HL-60 (cell line): ENCODE results near the gene YIF1A.

ENCODE experiments used
- DNase-seq, 2 experiments: peaks; one replicate each; pipeline ENCODE4 v3.0.0-alpha.2; 2010 to 2020; ENCODE audit warnings: low read depth in 1 of 2, low spot score in 1 of 2
- H3K27ac ChIP-seq: fragments of 250-450 bp; sonication (Bioruptor Pico); replicated peaks from 2 replicates; pipeline ENCODE4 v1.5.1; 2020; ENCODE audit warnings: mild to moderate bottlenecking, moderate library complexity
- H3K27me3 ChIP-seq: fragments of 250-450 bp; sonication (Bioruptor Pico); 2 replicates; pipeline ENCODE4 v1.5.1; 2021; ENCODE audit warnings: mild to moderate bottlenecking, moderate library complexity; ENCODE audit not compliant: insufficient read depth, poor library complexity, severe bottlenecking
- H3K4me3 ChIP-seq: replicated peaks from 2 replicates; pipeline ENCODE4 v1.5.1; 2011; ENCODE audit warnings: mild to moderate bottlenecking, control low read depth, low read length; ENCODE audit not compliant: insufficient read depth
- CTCF ChIP-seq: IDR thresholded peaks from one replicate; pipeline ENCODE4 v1.5.1; 2011; ENCODE audit warnings: low read length, control low read depth, inconsistent platforms; ENCODE audit not compliant: insufficient read depth
- GABPA ChIP-seq: IDR thresholded peaks from 2 replicates; pipeline ENCODE4 v1.6.1; 2012; ENCODE audit warnings: low read depth
- POLR2AphosphoS5 ChIP-seq: IDR thresholded peaks from 2 replicates; pipeline ENCODE4 v1.6.1; 2012; ENCODE audit warnings: low read depth
- REST ChIP-seq: IDR thresholded peaks from 2 replicates; pipeline ENCODE4 v1.6.1; 2012; ENCODE audit warnings: low read depth; ENCODE audit not compliant: insufficient replicate concordance
- SPI1 ChIP-seq: IDR thresholded peaks from 2 replicates; pipeline ENCODE4 v1.6.1; 2012; ENCODE audit warnings: low read depth, mild to moderate bottlenecking, borderline replicate concordance

YIF1A gene

GRCh38 chr11:66313321-66314185 is 24.6 kb upstream of the YIF1A start:
- DNase-seq: no peak
- Histone ChIP-seq H3K27me3 (no peaks in the 10 kb centered on the region), H3K4me3 (no peak overlapping the region; the same call in 1 of the 2 replicates), H3K27ac (peak overlapping the region; percentile 22; the same call in 1 of the 2 replicates)
- no peak for TF ChIP-seq REST
- no peak for TF ChIP-seq GABPA
- no peak for TF ChIP-seq POLR2AphosphoS5
- TF ChIP-seq SPI1: no peak
- TF ChIP-seq CTCF: no peak

- TF ChIP-seq CTCF (no peak), GABPA (no peak), SPI1 (no peak), REST (no peak), POLR2AphosphoS5 (no peak)
- peak overlapping the region; percentile 46 for H3K27ac ChIP-seq
- H3K4me3 ChIP-seq: peak overlapping the region; percentile 40
- peak; percentile 95 to 98 for DNase-seq
- H3K27me3 ChIP-seq: no peaks in the 10 kb centered on the region
These were observed 23.8 kb upstream of the YIF1A start for GRCh38 chr11:66312549-66313320.

GRCh38 chr11:66311965-66312548 is 23.1 kb upstream of the YIF1A start:
- TF ChIP-seq SPI1: no peak
- no peak for TF ChIP-seq REST
- TF ChIP-seq CTCF: no peak
- TF ChIP-seq GABPA: no peak
- no peak for TF ChIP-seq POLR2AphosphoS5
- H3K4me3 ChIP-seq: peak overlapping the region; percentile 40
- H3K27me3 ChIP-seq: no peaks in the 10 kb centered on the region
- DNase-seq: peak; percentile 79 to 91
- H3K27ac ChIP-seq: peak overlapping the region; percentile 46
